NCI-H2196 treated with DMSO at 0.1 percent for 48 hours (cell line): Measurements from ENCODE around the gene GPR101.
"Not testable (repeated sequence)": the region's sequence is repeated elsewhere in the genome, so short reads cannot be mapped to it uniquely, and the experiment has no call there.

Source experiments
- DNase-seq: peaks from one replicate; lab custom pipeline; 2025; ENCODE audit not compliant: unreplicated experiment; lab: John Stamatoyannopoulos, UW

The GPR101 gene

GRCh38 chrX:137028699-137029098 is 5.1 kb downstream of the GPR101 start:
- no peak for DNase-seq

DNA sequence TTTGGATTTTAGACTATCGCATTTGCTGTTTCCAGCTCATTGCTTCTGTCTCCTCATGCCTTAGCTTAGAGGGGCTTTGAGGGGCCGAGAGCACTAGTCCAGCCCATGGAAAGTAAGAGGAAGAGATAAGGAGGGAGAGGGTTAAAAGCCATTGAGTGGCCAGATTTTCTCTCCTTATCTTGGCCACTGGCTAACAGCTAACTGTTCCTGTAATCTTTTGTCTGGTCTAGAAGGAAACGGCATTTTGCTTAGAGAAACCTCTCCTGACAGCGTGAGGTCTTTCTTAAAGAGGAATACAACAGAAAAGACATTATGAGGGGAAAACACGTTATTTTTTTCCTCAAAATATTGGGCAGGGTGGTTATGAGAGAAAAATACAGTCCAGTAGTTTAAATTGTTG is 7.9 kb downstream of the GPR101 start:
- no peak for DNase-seq

- not testable (repeated sequence) for DNase-seq
These were observed 33.6 kb downstream of the GPR101 start for GRCh38 chrX:137000236-137000635.

DNA sequence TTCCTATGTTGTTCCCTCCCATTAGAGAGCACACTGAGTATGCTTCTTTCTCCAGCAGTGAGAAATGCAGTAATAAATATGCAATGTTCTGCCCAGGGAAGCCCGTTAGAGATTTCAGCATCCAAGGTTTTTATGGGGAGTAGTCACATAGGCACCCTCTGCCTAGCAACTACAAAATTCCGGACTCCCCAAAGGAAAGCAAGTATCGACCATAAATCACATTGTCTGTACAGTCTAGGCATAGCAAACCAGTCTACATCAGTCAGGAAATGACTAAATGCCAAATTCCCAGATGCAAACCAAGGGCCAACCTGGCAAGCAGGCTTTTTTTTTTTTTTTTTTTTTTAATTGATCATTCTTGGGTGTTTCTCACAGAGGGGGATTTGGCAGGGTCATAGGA is 34.8 kb downstream of the GPR101 start:
- DNase-seq = no peak
